Activated B cell treated with CpG ODN at 0.5 μM for 24 hours (primary cell): ENCODE measurements around the gene FEM1B. TPM values are rescaled to one million over a fixed set of nuclear protein-coding genes. Genes with fewer than 3 reads are reported as not detected.

Experiments used
- ATAC-seq: fragments of 200-7000 bp; cut with Tn5 transposase; one replicate; pipeline ENCODE4 v1.10.0; 2021; ENCODE audit warnings: low read depth, mild to moderate bottlenecking, moderate library complexity
- CTCF ChIA-PET: fragments of 350-600 bp; sonication (Branson Sonifier 250); formaldehyde crosslinking; loops from one replicate; lab custom pipeline; 2021; ENCODE audit warnings: antibody characterized with exemption; lab: Charles Lee
- POLR2A ChIA-PET: fragments of 350-600 bp; sonication (Branson Sonifier 250); formaldehyde crosslinking; loops from one replicate; lab custom pipeline; 2021; ENCODE audit warnings: antibody characterized with exemption; lab: Charles Lee
- DNase-seq: peaks from one replicate; pipeline ENCODE4 v3.0.0; 2022
- H3K27ac Mint-ChIP-seq: one replicate; pipeline ENCODE4 v1.8.0; 2020; ENCODE audit warnings: mixed read lengths
- H3K27me3 Mint-ChIP-seq: one replicate; pipeline ENCODE4 v1.8.0; 2021; ENCODE audit warnings: mixed read lengths
- H3K36me3 Mint-ChIP-seq: one replicate; pipeline ENCODE4 v1.8.0; 2021; ENCODE audit warnings: low read depth, mixed read lengths
- H3K4me1 Mint-ChIP-seq: one replicate; pipeline ENCODE4 v1.8.0; 2021; ENCODE audit warnings: mixed read lengths
- H3K4me3 Mint-ChIP-seq: one replicate; pipeline ENCODE4 v1.8.0; 2020; ENCODE audit warnings: mild to moderate bottlenecking, mixed read lengths
- H3K9me3 Mint-ChIP-seq: one replicate; pipeline ENCODE4 v1.8.0; 2020; ENCODE audit warnings: mixed read lengths
- intact Hi-C: fragments of 100-400 bp; cut with micrococcal nuclease; formaldehyde crosslinking; loops from one replicate; pipeline ENCODE4 v1.15.1; 2024
- total RNA-seq: library from RNA; stranded (reverse); gene quantifications from 2 replicates; pipeline ENCODE4 v1.2.3, GENCODE V29; 2022
- TF ChIP-seq, protein P1 (sequence below): fragments of 200-600 bp; IDR thresholded peaks from one replicate; pipeline ENCODE4 v1.8.0; 2022; ENCODE audit warnings: antibody characterized with exemption, mild to moderate bottlenecking

Gene FEM1B
- total RNA-seq, 1 donor from 2014 or later: 42.2 TPM

DNA sequence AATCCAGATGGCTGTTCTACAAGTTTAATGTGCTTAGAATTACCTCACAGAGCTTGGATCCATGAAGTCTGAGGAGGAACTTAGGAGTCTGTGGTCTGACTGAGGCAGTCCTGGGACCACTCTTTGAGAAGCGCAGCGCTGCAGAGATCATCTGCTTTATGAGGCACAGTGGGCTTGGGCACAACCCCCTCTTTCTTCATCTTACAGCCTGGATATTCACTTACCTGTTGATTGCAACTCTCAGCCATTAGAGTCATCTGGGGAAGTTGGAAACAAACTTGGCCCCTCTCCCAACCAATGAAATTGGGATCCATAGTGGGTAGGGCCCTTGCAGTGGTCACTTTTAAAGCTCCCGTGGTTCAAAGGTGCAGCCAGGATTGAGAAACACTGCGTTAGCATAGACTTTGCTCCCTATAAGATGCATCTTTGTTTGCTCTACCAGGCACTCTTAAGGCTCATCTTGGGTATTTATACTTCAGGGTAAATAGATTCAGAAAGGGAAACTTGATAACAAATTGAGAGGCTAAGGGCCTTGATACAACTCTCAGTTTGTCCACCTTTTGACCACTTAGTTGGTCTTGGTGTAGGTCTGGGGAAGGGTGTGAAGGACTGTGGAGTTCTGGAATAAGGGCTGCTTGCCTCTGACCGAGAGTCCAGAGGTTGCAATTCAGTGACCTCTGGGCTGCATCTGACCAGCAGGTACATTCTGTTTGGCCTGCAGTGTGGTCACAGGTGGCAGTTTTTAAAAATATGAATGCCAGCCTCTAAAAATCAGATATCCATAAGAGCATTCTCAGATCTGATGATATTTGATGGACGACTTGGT is 22.8 kb downstream of the FEM1B start:
- Mint-ChIP-seq H3K9me3 (no peaks in the 10 kb centered on the region), H3K27ac (no peak overlapping the region), H3K4me1 (peaks cover 19% of the 10 kb centered on the region), H3K27me3 (no peaks in the 10 kb centered on the region), H3K4me3 (no peak overlapping the region), H3K36me3 (peaks cover 4% of the 10 kb centered on the region)
- ATAC-seq (no peak), DNase-seq (no peak)
- ChIA-PET POLR2A (no interaction called here), CTCF (no interaction called here)
- TF ChIP-seq, protein P1, sequence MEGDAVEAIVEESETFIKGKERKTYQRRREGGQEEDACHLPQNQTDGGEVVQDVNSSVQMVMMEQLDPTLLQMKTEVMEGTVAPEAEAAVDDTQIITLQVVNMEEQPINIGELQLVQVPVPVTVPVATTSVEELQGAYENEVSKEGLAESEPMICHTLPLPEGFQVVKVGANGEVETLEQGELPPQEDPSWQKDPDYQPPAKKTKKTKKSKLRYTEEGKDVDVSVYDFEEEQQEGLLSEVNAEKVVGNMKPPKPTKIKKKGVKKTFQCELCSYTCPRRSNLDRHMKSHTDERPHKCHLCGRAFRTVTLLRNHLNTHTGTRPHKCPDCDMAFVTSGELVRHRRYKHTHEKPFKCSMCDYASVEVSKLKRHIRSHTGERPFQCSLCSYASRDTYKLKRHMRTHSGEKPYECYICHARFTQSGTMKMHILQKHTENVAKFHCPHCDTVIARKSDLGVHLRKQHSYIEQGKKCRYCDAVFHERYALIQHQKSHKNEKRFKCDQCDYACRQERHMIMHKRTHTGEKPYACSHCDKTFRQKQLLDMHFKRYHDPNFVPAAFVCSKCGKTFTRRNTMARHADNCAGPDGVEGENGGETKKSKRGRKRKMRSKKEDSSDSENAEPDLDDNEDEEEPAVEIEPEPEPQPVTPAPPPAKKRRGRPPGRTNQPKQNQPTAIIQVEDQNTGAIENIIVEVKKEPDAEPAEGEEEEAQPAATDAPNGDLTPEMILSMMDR: no peak
- intact Hi-C loops: no loop called here

DNA sequence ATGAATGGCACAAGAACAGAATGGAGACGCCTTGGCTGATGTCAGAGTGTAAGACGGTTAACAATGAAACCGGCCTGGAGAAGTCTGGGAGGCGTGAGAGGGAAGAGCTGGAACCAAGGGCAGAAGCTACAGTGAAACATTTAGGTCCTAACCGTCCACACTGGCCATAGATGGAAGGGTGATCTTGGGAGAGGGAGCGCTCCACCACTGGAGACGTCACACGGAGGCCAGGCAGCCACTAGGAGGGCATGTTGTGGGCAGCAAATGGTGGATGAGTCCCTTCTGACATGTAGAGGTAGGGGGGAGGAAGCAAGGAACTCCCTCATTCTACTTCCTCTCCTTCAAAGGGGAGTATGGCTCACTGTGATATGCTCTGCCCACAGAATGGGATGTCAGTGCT is 23.8 kb downstream of the FEM1B start:
- H3K9me3 Mint-ChIP-seq: no peaks in the 10 kb centered on the region
- intact Hi-C loops: no loop called here
- DNase-seq (no peak), ATAC-seq (no peak)
- H3K27ac Mint-ChIP-seq: no peak overlapping the region
- no peaks in the 10 kb centered on the region for H3K36me3 Mint-ChIP-seq
- H3K4me3 Mint-ChIP-seq: no peak overlapping the region
- peaks cover 19% of the 10 kb centered on the region for H3K4me1 Mint-ChIP-seq
- TF ChIP-seq, protein P1: no peak
- H3K27me3 Mint-ChIP-seq: peaks cover 3% of the 10 kb centered on the region
- ChIA-PET POLR2A (no interaction called here), CTCF (no interaction called here)

DNA sequence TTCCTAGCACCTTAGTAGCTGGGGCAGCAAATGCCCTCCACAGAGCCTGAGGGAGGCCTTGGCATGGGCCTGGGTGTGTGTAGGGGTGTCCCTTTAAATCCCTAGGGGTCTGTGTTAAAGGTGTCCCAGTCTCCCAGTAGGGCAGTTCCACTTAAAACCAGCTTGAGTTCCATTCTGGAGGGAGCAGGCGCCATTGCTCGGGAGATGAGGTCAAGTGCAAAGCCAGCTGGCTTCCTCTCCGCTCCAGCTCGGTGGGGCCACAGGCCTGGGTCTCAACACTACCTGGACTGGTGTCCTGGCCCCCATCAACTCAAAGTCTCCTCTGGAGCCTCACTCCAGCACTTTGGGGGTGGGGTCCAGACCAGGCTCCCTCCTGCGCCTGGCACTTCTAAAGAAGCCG is 25.2 kb downstream of the FEM1B start:
- intact Hi-C loops: no loop called here
- H3K9me3 Mint-ChIP-seq: no peaks in the 10 kb centered on the region
- peaks cover 24% of the 10 kb centered on the region for H3K4me1 Mint-ChIP-seq
- no peak overlapping the region for H3K4me3 Mint-ChIP-seq
- ChIA-PET POLR2A (interaction anchor here (0.5 kb wide), 1 partner anchor 721 kb away, joined by 3 read pairs; no protein-coding TSS in a partner anchor), CTCF (interaction anchor here (1.3 kb wide), 1 partner anchor 49 kb away, joined by 4 read pairs; no protein-coding TSS in a partner anchor)
- DNase-seq (no peak), ATAC-seq (no peak)
- TF ChIP-seq, protein P1: no peak
- H3K27ac Mint-ChIP-seq: no peak overlapping the region
- peaks cover 3% of the 10 kb centered on the region for H3K27me3 Mint-ChIP-seq
- H3K36me3 Mint-ChIP-seq: no peaks in the 10 kb centered on the region

- TF ChIP-seq, protein P1: no peak
- peaks cover 22% of the 10 kb centered on the region for H3K4me1 Mint-ChIP-seq
- no peaks in the 10 kb centered on the region for H3K36me3 Mint-ChIP-seq
- H3K27me3 Mint-ChIP-seq: peaks cover 3% of the 10 kb centered on the region
- no peak for ATAC-seq
- ChIA-PET CTCF (interaction anchor here (1.3 kb wide), 1 partner anchor 50 kb away, joined by 4 read pairs; no protein-coding TSS in a partner anchor), POLR2A (interaction anchor here (0.5 kb wide), 1 partner anchor 722 kb away, joined by 3 read pairs; no protein-coding TSS in a partner anchor)
- H3K4me3 Mint-ChIP-seq: no peak overlapping the region
- no peak for DNase-seq
- no peak overlapping the region for H3K27ac Mint-ChIP-seq
- H3K9me3 Mint-ChIP-seq: no peaks in the 10 kb centered on the region
- intact Hi-C loops: no loop called here
These were observed 25.6 kb downstream of the FEM1B start for GRCh38 chr15:68303134-68303533.
